HG03025 (cell line): Measurements from ENCODE around the gene TAS1R1.

ENCODE experiments used
- ATAC-seq: cut with Tn5 transposase; IDR thresholded peaks from one replicate; pipeline ENCODE4 v1.9.1; 2021; ENCODE audit warnings: mild to moderate bottlenecking, moderate library complexity; ENCODE audit not compliant: unreplicated experiment, low FRiP score

TAS1R1 gene

GRCh38 chr1:6554907-6555778 is at the start of gene TAS1R1:
TAS1R1 (plus strand) TSS chr1:6555307; CDS start chr1:6555374, 67 bp downstream.
- ATAC-seq: no peak

DNA sequence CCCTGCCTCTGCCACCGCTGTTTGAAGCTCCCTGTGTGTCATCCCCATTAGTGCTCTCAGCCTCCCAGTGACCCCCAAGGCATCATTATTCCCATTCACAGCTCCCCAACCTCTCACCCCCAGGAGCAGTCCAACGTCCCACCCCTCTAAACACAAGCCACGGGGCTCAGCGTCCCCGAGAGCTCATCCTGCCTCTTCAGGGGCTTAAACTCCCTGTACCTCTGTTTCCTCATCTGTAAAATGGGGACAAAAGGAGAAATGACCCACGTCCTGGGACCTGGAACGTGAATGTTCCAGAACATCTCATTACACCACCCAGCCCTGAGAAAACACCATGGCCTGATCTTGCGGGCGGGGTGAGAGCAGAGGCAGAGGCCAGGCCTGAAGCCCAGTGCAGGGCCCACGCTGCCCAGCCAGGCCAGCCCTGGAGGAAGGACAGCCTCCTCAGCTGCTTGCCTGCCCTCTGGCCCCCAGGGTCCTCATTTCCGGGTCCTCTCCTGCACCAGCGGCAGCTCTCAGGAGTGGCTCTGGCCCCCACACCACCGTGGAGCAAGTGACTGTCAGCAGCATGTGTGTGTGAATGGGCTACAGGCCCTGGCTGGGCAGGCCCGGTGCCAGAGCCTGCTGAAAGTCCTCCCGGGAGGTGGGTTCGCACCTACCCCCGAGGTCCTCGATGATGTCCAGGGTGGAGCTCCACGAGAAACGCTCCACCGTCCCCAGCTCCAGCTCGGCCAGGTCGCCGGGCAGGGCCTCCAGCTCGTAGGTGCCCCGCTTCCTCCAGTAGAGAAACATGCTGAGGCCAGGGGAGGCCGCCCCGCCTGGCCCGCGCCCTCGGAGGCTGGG is 49.5 kb upstream of the TAS1R1 start:
- no peak for ATAC-seq

GRCh38 chr1:6506210-6507036 is 48.7 kb upstream of the TAS1R1 start:
- ATAC-seq: no peak

DNA sequence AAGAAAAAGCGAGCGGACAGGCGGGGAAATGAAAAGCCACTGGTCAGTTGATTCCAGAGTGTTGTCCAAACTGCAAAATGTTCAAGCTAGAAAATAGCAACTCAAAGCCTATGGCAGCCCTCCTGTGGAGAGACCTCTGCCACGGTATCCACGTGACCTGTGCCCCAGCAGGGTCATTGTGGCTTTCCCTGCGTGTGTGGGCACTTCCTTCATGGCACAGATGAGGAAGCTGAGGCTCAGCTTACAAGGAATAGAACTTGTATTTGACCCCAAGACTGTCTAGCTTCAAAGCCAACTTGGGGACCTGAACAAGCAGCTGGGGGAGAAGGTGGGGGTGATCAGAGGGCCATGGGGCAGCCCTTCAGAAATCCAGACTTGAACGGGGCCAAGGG is 48.1 kb upstream of the TAS1R1 start:
- ATAC-seq: no peak

DNA sequence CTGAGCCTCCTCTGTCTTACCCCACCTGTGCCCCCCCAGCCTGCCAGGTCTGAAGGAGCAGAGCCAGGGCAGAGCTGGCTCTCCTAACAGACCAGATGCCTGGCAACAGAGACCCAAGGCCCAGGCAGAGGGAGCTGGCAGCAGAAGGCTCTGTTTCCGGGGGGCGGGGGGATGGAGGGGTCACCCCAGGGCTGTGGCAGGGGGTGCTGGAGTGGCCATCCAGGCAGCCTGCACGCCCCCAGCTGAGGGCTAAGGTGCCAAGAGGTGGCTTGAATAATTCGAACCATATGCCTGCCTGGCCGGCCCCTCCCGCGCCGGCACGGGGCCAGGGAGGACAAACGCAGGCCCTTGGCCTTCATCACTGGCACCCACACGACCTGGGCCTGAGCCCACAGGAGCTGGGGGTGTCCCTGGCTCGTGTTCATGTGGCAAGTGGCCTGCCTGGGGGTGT is 47.6 kb upstream of the TAS1R1 start:
- no peak for ATAC-seq

DNA sequence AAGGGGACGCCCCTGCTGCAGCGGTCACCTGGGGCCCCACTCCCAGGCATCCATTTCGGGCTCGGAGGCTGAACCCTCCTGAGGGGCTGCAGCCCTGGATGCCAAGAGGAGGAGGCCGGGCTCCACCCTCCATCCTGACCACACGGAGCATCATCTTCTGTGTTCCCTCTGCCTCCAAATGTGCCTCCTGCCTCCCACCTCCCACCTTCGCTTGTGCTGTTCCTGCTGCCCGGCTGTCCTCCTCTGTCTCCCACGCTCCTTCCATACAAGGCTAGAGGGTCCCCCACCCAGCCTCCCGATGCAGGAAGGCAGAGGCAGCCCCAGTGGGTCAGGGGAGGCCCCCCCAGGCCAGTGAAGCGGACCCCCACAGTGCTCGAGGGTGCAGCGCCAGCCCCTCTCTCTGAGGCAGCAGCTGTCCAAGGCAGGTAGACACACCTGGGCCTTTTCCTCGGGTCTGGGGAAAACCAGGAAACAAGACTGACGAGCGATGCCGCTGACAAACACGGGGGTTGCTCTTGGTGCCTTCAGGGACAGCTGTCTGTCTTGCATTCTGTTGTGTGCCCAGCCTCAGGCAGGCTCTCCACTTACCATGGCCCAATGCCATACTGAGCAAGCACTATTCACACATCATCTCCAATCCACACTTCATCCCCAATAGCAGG is 46.8 kb upstream of the TAS1R1 start:
- no peak for ATAC-seq

GRCh38 chr1:6508816-6509189 is 46.3 kb upstream of the TAS1R1 start:
- ATAC-seq: no peak

GRCh38 chr1:6509220-6509918 is 45.7 kb upstream of the TAS1R1 start:
- no peak for ATAC-seq

GRCh38 chr1:6509919-6510291 is 45.2 kb upstream of the TAS1R1 start:
- ATAC-seq: no peak

DNA sequence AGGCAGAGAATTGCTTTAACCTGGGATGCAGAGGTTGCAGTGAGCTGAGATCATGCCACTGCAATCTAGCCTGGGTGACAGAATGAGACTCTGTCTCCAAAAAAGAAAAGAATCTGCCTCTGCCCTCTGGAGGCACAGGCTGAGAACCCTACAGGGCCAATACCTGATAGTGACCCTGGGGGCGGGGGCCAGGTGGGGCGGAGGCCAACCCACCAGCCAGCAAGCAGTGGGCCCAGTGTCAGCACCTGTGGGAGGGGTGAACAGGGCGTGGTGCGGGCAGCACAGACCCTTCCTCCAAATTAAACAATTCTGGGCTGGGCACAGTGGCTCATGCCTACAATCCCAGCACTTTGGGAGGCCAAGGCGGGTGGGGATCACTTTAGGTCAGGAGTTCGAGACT is 44.6 kb upstream of the TAS1R1 start:
- ATAC-seq: no peak

- no peak for ATAC-seq
Observed at GRCh38 chr1:6511056-6511455, 44.1 kb upstream of the TAS1R1 start.

- no peak for ATAC-seq
Observed at GRCh38 chr1:6511561-6512244, 43.4 kb upstream of the TAS1R1 start.

DNA sequence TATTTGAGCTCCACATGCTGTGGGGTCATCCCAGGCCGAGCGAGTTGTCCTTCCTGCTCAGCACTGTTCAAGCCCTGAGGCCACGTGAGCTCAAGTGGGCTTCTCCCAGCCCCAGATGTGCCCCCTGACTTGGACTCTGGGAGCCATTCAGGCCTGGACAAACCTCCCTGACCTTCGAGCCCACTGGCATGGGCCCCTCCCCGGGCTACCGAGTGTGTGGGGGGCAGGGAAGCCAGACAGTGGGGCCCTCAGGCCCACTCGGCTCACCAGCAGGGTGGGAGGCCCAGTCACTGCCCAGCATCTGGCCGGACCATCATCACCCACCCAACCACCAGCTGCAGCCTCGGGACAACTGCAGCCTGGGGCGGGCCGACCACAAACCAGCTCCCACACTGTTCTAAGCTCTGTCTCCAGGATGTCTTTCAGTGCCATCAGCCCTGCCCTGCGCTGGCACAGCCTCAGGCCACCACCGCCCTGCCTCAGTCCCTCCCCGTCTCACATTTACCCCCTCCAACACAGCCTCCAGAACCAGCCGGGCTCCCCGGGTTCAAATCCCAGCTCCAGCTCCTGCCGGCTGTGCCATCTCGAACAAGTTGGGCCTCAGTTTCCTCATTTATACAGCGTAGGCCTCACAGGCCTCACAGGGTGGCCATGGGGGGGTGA is 42.7 kb upstream of the TAS1R1 start:
- ATAC-seq: no peak

DNA sequence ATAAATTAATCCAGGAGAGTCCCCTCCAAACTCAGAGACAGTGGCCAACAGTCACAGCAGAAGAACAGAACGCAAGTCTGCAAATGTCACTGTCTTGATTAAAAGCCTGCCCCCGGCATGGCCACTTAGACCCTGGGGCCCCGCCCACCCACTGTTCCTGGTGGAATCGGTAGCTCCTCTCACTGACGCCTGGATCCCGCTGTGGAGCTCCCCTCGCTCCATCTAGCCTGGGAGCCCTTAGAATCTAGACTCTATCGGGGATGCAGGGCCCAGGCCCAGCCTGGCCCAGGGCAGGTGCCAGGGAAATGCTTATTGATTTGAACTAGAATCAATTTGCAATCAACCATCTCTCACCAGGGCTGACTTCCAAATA is 42.2 kb upstream of the TAS1R1 start:
- ATAC-seq: no peak

GRCh38 chr1:6513320-6513801 is 41.7 kb upstream of the TAS1R1 start:
- ATAC-seq: no peak

- ATAC-seq: no peak
Observed at GRCh38 chr1:6515771-6516170, 39.3 kb upstream of the TAS1R1 start.

DNA sequence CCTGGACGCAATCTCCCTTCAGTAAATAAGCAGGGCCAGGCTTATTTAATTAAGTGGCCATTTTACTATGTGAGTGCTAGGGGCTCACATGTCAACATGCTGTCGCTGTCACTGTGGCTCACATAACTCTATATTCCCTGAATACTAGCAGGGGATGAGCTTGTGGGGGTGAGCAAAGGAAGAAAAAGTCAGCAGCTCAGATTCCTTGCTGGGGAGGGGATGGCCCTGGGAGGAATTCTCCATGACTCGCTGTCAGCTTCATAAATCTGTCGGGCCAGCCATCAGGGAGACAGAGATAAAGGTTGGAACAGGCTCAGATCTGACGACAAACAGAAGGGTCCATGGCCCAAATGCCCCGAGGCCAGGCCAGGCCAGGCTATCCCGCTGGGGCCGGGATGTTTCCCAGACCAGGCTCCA is 37.7 kb upstream of the TAS1R1 start:
- ATAC-seq: no peak

GRCh38 chr1:6519491-6519934 is 35.6 kb upstream of the TAS1R1 start:
- ATAC-seq: no peak
